HG02884 (cell line): ENCODE data around the gene SND1.

Source experiments
- ATAC-seq: cut with Tn5 transposase; IDR thresholded peaks from one replicate; pipeline ENCODE4 v1.9.1; 2021; ENCODE audit warnings: mild to moderate bottlenecking, moderate library complexity; ENCODE audit not compliant: unreplicated experiment

The SND1 gene

GRCh38 chr7:127682140-127682539 lies 30.1 kb downstream of the SND1 start:
- no peak for ATAC-seq

- ATAC-seq = peak; percentile 67
Measured at GRCh38 chr7:127683776-127684681, 32.0 kb downstream of the SND1 start.

DNA sequence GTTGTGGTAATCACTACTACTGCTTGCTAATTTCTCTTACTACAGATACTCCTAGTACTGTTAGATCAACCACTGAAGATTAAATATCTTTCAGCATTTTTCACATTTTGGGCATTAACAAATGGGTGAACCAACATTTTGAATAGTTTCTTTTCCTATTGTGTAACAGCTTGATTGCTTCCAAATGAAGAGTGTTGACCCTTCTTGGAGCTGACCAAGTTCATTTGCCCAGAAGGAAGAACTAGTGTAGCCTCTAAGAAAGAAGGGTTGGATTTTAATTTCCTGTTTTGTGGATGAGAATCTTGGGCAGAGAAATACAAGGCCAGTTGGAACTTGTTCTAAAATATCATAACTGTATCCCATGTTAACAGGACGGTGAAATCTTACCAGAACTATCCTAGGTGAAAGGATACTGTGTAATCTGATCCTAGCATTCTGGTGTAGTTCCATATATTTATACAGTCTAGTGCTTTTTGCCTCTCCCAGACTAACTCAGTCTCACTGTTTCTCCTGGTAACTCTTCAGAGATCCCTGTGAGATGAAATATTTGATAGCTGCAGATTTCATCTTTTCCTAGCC lies 37.3 kb downstream of the SND1 start:
- no peak for ATAC-seq

GRCh38 chr7:127690337-127690736 lies 38.3 kb downstream of the SND1 start:
- no peak for ATAC-seq

GRCh38 chr7:127690806-127691205 lies 38.8 kb downstream of the SND1 start:
- no peak for ATAC-seq

DNA sequence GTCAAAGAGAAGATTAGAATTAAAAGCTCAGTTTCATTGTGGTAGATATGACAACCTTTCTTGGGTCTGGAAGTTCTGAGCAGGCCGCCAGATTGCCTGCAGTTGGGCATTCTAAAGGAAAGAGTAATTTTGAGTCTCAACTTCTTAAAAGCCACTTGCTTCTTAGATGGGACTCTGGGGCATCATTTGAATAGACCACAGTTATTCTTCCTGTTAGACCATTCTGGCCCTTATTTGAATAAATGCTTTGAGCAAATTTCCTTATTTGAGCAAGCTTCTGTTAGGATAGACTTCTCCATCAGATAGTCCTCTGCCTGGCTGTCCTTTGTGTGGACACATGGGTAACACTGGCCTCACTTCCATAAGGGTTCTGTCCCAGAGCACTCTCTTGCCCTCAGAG lies 40.2 kb downstream of the SND1 start:
- no peak for ATAC-seq

- ATAC-seq = no peak
Measured at GRCh38 chr7:127699853-127700252, 47.9 kb downstream of the SND1 start.

- no peak for ATAC-seq
Measured at GRCh38 chr7:127702052-127702652, 50.2 kb downstream of the SND1 start.

DNA sequence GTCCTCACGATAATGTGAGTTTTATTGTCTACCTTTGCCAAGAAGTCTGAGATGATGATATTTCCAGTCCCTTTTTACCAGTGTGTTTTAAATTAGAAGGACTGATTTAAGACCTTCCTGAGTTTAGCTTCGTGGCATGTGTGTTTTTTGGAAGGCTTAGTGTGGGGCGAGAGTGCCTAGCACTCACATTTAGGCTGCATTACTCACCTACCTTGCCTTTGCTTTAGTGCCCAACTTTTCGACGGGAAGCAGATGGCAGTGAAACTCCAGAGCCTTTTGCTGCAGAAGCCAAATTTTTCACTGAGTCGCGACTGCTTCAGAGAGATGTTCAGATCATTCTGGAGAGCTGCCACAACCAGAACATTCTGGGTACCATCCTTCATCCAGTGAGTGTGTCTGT lies 50.9 kb downstream of the SND1 start:
- ATAC-seq = no peak

- ATAC-seq = no peak
Measured at GRCh38 chr7:127704211-127704610, 52.2 kb downstream of the SND1 start.

- no peak for ATAC-seq
Measured at GRCh38 chr7:127705461-127705959, 53.5 kb downstream of the SND1 start.

GRCh38 chr7:127706766-127707165 lies 54.8 kb downstream of the SND1 start:
- no peak for ATAC-seq

GRCh38 chr7:127708201-127708600 lies 56.2 kb downstream of the SND1 start:
- ATAC-seq = no peak

GRCh38 chr7:127708788-127709187 lies 56.8 kb downstream of the SND1 start:
- ATAC-seq = peak; percentile 72

GRCh38 chr7:127710635-127711034 lies 58.6 kb downstream of the SND1 start:
- ATAC-seq = no peak

- ATAC-seq = no peak
Measured at GRCh38 chr7:127711872-127712271, 59.9 kb downstream of the SND1 start.

DNA sequence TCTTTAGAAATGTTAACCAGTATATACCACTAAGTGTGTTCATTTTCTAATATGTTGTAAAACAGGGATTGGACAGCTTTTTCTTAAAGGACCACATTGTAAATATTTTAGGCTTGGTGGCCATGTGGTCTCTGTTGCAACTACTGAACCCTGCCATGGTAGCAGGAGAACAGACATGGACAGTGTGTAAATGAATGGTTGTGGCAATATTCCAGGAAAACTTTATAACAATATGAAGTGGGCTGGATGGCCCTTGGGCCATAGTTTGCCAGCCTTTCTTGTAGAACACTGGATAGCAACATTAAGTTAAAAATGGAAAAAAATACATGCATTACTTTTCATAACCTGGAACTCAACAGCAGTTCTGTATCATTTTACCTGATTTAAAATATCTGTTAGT lies 61.0 kb downstream of the SND1 start:
- ATAC-seq = no peak

GRCh38 chr7:127713758-127714157 lies 61.8 kb downstream of the SND1 start:
- no peak for ATAC-seq

DNA sequence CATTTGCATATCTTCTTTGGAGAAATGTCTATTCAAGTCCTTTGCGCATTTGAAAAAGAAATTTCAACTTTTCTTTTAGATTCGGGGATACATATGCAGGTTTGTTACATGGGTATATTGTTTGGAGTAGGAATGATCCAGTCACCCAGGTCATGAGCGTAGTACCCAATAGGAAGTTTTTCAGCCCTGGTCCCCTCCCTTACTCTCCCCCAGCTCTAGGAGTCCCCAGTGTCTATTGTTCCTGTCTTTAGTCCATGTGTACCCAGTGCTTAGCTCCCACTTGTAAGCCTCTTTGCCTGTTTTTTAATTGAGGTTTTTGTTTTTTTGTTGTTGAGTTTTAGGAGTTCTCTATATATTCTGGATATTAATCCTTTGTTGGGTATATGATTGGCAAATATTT lies 63.3 kb downstream of the SND1 start:
- no peak for ATAC-seq

DNA sequence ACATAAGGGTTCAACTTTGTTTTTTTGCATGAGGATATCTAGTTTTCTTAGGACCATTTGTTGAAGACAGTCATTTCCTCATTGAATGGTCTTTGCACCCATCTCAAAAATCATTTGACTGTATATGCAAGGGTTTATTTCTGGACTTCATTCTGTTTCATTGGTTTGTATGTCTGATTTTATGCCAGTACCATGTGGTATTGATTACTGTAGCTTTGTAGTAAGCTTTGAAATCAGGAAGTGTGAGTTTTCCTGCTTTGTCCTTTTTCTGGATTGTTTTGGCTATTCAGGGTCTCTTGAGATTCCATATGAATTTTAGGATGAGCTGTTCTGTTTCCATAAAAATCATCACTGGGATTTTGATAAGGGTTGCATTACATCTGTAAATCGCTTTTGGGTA lies 63.9 kb downstream of the SND1 start:
- no peak for ATAC-seq

GRCh38 chr7:127717502-127718339 lies 65.7 kb downstream of the SND1 start:
- ATAC-seq = no peak
